GM18520 (cell line): ENCODE data around the gene NFYC.

Experiments
- ATAC-seq: cut with Tn5 transposase; IDR thresholded peaks from one replicate; pipeline ENCODE4 v1.9.1; 2021; ENCODE audit not compliant: unreplicated experiment

NFYC gene

GRCh38 chr1:40777224-40777970, 85.9 kb downstream of the NFYC start:
- no peak for ATAC-seq

GRCh38 chr1:40780678-40781607, 89.4 kb downstream of the NFYC start:
- ATAC-seq: no peak

GRCh38 chr1:40781608-40781971, 90.1 kb downstream of the NFYC start:
- ATAC-seq: no peak

- no peak for ATAC-seq
Measured at GRCh38 chr1:40782371-40782956, 91.0 kb downstream of the NFYC start.

GRCh38 chr1:40783001-40783905, 91.7 kb downstream of the NFYC start, which contains the start of gene KCNQ4:
KCNQ4 (plus strand) TSS chr1:40783787; CDS start chr1:40784094, 307 bp downstream.
- ATAC-seq: no peak

- ATAC-seq: no peak
Measured at GRCh38 chr1:40784141-40784770, 92.8 kb downstream of the NFYC start.

GRCh38 chr1:40784771-40785151, 93.3 kb downstream of the NFYC start:
- ATAC-seq: no peak

GRCh38 chr1:40785446-40785845, 93.9 kb downstream of the NFYC start:
- no peak for ATAC-seq

GRCh38 chr1:40786171-40786994, 94.9 kb downstream of the NFYC start:
- ATAC-seq: no peak

GRCh38 chr1:40786995-40787705, 95.6 kb downstream of the NFYC start:
- ATAC-seq: no peak

GRCh38 chr1:40787737-40788560, 96.4 kb downstream of the NFYC start:
- no peak for ATAC-seq

- ATAC-seq: no peak
Measured at GRCh38 chr1:40788561-40789341, 97.2 kb downstream of the NFYC start.

GRCh38 chr1:40789342-40789598, 97.8 kb downstream of the NFYC start:
- no peak for ATAC-seq

GRCh38 chr1:40789661-40790430, 98.3 kb downstream of the NFYC start:
- ATAC-seq: no peak

GRCh38 chr1:40792036-40792435, 100.5 kb downstream of the NFYC start:
- no peak for ATAC-seq

- no peak for ATAC-seq
Measured at GRCh38 chr1:40793617-40794016, 102.1 kb downstream of the NFYC start.

GRCh38 chr1:40794048-40794447, 102.5 kb downstream of the NFYC start:
- no peak for ATAC-seq
